ENCODE measurements around the gene AMOTL2. TPM values are rescaled to one million over a fixed set of nuclear protein-coding genes. Genes with fewer than 3 reads are reported as not detected.

Gene AMOTL2
- total and polyA plus RNA-seq, 10 of the 15 experiments (the other 5 are each of a cell fraction or from before 2014, with no cell fraction given), result 0.20 to 0.33 TPM; not detected in 8

DNA sequence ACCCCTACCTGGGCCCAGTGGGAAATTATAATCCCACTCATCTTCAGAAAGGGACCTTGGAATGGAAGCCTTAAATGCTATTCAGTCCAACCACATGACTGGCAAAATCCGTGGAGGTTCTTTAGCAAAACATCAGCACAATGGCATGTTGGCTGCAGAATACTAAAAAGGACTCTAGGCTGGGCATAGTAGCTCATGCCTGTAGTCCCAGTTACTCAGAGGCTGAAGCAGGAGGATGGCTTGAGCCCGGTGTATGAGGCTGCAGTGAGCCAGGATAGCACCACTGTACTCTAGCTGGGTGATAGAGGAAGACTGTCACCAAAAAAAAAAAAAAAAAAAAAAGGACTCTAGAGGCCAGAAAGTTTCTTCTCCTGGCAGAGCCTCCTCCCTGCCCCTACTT, 63.0 kb downstream of the AMOTL2 start:
- no peaks in the 10 kb centered on the region for H3K4me1 ChIP-seq (ENCODE audit: control insufficient read depth, insufficient read depth, low read length)

More for the DNA sequence above, 63.0 kb downstream of the AMOTL2 start:
- RAD21 ChIA-PET (ENCODE audit: unreplicated experiment), result interaction anchor here (0.6 kb wide), 1 partner anchor 178 kb away, joined by 3 read pairs; no protein-coding TSS in a partner anchor
- TF ChIP-seq STAT3 (IDR thresholded peaks at IDR 0.05; ENCODE audit: low read depth, low read length), result no peak
- TF ChIP-seq SUPT20H (IDR thresholded peaks at IDR 0.05; ENCODE audit: borderline replicate concordance, control insufficient read depth, low read depth, low read length), result no peak
- no peak for TF ChIP-seq BHLHE40 (IDR thresholded peaks at IDR 0.05; ENCODE audit: borderline replicate concordance in 1 of 2, low read depth in 2 of 2, low read length in 1 of 2)
- TF ChIP-seq, protein P1, sequence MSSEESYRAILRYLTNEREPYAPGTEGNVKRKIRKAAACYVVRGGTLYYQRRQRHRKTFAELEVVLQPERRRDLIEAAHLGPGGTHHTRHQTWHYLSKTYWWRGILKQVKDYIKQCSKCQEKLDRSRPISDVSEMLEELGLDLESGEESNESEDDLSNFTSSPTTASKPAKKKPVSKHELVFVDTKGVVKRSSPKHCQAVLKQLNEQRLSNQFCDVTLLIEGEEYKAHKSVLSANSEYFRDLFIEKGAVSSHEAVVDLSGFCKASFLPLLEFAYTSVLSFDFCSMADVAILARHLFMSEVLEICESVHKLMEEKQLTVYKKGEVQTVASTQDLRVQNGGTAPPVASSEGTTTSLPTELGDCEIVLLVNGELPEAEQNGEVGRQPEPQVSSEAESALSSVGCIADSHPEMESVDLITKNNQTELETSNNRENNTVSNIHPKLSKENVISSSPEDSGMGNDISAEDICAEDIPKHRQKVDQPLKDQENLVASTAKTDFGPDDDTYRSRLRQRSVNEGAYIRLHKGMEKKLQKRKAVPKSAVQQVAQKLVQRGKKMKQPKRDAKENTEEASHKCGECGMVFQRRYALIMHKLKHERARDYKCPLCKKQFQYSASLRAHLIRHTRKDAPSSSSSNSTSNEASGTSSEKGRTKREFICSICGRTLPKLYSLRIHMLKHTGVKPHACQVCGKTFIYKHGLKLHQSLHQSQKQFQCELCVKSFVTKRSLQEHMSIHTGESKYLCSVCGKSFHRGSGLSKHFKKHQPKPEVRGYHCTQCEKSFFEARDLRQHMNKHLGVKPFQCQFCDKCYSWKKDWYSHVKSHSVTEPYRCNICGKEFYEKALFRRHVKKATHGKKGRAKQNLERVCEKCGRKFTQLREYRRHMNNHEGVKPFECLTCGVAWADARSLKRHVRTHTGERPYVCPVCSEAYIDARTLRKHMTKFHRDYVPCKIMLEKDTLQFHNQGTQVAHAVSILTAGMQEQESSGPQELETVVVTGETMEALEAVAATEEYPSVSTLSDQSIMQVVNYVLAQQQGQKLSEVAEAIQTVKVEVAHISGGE (CRISPR knock-in tag; IDR thresholded peaks at IDR 0.05), result no peak
- TF ChIP-seq IRF4 (IDR thresholded peaks at IDR 0.05; ENCODE audit: low read depth, low read length), result no peak
- no peak for TF ChIP-seq FOXK2 (IDR thresholded peaks at IDR 0.05)
- TF ChIP-seq, protein P2, sequence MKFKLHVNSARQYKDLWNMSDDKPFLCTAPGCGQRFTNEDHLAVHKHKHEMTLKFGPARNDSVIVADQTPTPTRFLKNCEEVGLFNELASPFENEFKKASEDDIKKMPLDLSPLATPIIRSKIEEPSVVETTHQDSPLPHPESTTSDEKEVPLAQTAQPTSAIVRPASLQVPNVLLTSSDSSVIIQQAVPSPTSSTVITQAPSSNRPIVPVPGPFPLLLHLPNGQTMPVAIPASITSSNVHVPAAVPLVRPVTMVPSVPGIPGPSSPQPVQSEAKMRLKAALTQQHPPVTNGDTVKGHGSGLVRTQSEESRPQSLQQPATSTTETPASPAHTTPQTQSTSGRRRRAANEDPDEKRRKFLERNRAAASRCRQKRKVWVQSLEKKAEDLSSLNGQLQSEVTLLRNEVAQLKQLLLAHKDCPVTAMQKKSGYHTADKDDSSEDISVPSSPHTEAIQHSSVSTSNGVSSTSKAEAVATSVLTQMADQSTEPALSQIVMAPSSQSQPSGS (IDR thresholded peaks at IDR 0.05; ENCODE audit: low read length), result no peak
- TF ChIP-seq, protein P3, sequence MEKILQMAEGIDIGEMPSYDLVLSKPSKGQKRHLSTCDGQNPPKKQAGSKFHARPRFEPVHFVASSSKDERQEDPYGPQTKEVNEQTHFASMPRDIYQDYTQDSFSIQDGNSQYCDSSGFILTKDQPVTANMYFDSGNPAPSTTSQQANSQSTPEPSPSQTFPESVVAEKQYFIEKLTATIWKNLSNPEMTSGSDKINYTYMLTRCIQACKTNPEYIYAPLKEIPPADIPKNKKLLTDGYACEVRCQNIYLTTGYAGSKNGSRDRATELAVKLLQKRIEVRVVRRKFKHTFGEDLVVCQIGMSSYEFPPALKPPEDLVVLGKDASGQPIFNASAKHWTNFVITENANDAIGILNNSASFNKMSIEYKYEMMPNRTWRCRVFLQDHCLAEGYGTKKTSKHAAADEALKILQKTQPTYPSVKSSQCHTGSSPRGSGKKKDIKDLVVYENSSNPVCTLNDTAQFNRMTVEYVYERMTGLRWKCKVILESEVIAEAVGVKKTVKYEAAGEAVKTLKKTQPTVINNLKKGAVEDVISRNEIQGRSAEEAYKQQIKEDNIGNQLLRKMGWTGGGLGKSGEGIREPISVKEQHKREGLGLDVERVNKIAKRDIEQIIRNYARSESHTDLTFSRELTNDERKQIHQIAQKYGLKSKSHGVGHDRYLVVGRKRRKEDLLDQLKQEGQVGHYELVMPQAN (conservative IDR thresholded peaks at IDR 0.05), result no peak
- TF ChIP-seq PAX5 (IDR thresholded peaks at IDR 0.05; ENCODE audit: borderline replicate concordance, low read depth, low read length), result no peak
- no peak for TF ChIP-seq CHD1 (IDR thresholded peaks at IDR 0.05; ENCODE audit: low read depth, low read length)
- TF ChIP-seq, protein P4, sequence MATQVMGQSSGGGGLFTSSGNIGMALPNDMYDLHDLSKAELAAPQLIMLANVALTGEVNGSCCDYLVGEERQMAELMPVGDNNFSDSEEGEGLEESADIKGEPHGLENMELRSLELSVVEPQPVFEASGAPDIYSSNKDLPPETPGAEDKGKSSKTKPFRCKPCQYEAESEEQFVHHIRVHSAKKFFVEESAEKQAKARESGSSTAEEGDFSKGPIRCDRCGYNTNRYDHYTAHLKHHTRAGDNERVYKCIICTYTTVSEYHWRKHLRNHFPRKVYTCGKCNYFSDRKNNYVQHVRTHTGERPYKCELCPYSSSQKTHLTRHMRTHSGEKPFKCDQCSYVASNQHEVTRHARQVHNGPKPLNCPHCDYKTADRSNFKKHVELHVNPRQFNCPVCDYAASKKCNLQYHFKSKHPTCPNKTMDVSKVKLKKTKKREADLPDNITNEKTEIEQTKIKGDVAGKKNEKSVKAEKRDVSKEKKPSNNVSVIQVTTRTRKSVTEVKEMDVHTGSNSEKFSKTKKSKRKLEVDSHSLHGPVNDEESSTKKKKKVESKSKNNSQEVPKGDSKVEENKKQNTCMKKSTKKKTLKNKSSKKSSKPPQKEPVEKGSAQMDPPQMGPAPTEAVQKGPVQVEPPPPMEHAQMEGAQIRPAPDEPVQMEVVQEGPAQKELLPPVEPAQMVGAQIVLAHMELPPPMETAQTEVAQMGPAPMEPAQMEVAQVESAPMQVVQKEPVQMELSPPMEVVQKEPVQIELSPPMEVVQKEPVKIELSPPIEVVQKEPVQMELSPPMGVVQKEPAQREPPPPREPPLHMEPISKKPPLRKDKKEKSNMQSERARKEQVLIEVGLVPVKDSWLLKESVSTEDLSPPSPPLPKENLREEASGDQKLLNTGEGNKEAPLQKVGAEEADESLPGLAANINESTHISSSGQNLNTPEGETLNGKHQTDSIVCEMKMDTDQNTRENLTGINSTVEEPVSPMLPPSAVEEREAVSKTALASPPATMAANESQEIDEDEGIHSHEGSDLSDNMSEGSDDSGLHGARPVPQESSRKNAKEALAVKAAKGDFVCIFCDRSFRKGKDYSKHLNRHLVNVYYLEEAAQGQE (IDR thresholded peaks at IDR 0.05; ENCODE audit: low read depth, low read length), result no peak
- Histone ChIP-seq H3K9ac (ENCODE audit: control insufficient read depth, insufficient read depth, low read length) (no peak overlapping the region), H2AFZ (ENCODE audit: control insufficient read depth, low read depth, low read length) (no peak overlapping the region), H4K20me1 (ENCODE audit: control insufficient read depth, insufficient read depth) (no peaks in the 10 kb centered on the region; the same call in 1 of the 2 replicates), H3K9me3 (replicated peaks; ENCODE audit: control insufficient read depth, insufficient read depth, low read length) (no peaks in the 10 kb centered on the region), H3K4me2 (ENCODE audit: control insufficient read depth, insufficient read depth) (no peak overlapping the region), H3K27me3 (replicated peaks in 1 of 2; ENCODE audit: control insufficient read depth in 2 of 2, insufficient read depth in 2 of 2, low read length in 1 of 2) (peaks cover 8 to 10% of the 10 kb centered on the region in 2 experiments), H3K27ac (ENCODE audit: control insufficient read depth, insufficient read depth) (no peak overlapping the region), H3K36me3 (ENCODE audit: control insufficient read depth in 2 of 2, insufficient read depth in 2 of 2, low read length in 1 of 2) (no peaks in the 10 kb centered on the region), H3K79me2 (ENCODE audit: control insufficient read depth, insufficient read depth, low read length) (no peaks in the 10 kb centered on the region), H3K4me3 (no peak overlapping the region)
- DNase-seq (ENCODE audit: low read depth, low spot score), result no peak
- CTCF ChIA-PET, result interaction anchor here (5.1 kb wide), 1 partner anchor 164 kb away, joined by 83 read pairs; no protein-coding TSS in a partner anchor
- no peak for ATAC-seq
- intact Hi-C loops (cut with micrococcal nuclease; ENCODE audit: unreplicated experiment) (no loop called here), in situ Hi-C loops (cut with MboI) (no loop called here)
- SMC1A ChIA-PET (ENCODE audit: uncharacterized antibody, unreplicated experiment), result interaction anchor here (1.8 kb wide), 1 partner anchor 162 kb away, joined by 6 read pairs; no protein-coding TSS in a partner anchor
- BruUV-seq (replicated peaks), result no TSS peak
- POLR2A ChIA-PET, result no interaction called here
- 18% methylated on average over 2 of the region's 2 CpGs for WGBS (ENCODE audit: insufficient coverage, insufficient replicate concordance, low lambda C conversion rate, missing lambda C conversion rate)
- FAIRE-seq, result no peak
